HG03060 (cell line): ENCODE measurements around the gene TMX2.
A peak's percentile ranks its signal among the peaks of the same experiment; 100 is the strongest.
"Not testable (repeated sequence)": the region's sequence is repeated elsewhere in the genome, so short reads cannot be mapped to it uniquely, and the experiment has no call there.

Source experiments
- ATAC-seq: cut with Tn5 transposase; IDR thresholded peaks from one replicate; pipeline ENCODE4 v1.9.1; 2021; ENCODE audit warnings: low read depth, moderate number of reproducible peaks; ENCODE audit not compliant: unreplicated experiment

Gene TMX2

GRCh38 chr11:57711414-57712255 is 758 bp upstream of the TMX2 start, which contains the start of gene MED19:
Gene MED19 (minus strand): TSS chr11:57712215. CDS start chr11:57712179, 36 bp downstream.
- ATAC-seq, result peak; percentile 21

GRCh38 chr11:57713835-57714234 is 1.4 kb downstream of the TMX2 start:
- ATAC-seq, result no peak

- not testable (repeated sequence) for ATAC-seq
These were observed 4.3 kb downstream of the TMX2 start for GRCh38 chr11:57716726-57717125.

GRCh38 chr11:57727185-57727584 is 14.8 kb downstream of the TMX2 start:
- no peak for ATAC-seq

- ATAC-seq, result no peak
These were observed 16.4 kb downstream of the TMX2 start for GRCh38 chr11:57728829-57729228.

- no peak for ATAC-seq
These were observed 17.1 kb downstream of the TMX2 start for GRCh38 chr11:57729479-57729878.

GRCh38 chr11:57732661-57733060 is 20.3 kb downstream of the TMX2 start:
- ATAC-seq, result no peak

- no peak for ATAC-seq
These were observed 23.4 kb downstream of the TMX2 start for GRCh38 chr11:57735619-57736298.

GRCh38 chr11:57741132-57742086 is 29.0 kb downstream of the TMX2 start, which contains the start of gene SELENOH:
Gene SELENOH (plus strand): TSS chr11:57741491. CDS start chr11:57741596, 105 bp downstream.
- peak; percentile 90 for ATAC-seq

GRCh38 chr11:57742087-57742452 is 29.7 kb downstream of the TMX2 start:
- ATAC-seq, result no peak

- ATAC-seq, result no peak
These were observed 32.0 kb downstream of the TMX2 start for GRCh38 chr11:57744357-57744756.

GRCh38 chr11:57745206-57745605 is 32.8 kb downstream of the TMX2 start:
- ATAC-seq, result no peak

GRCh38 chr11:57746920-57747319 is 34.5 kb downstream of the TMX2 start:
- ATAC-seq, result no peak

- ATAC-seq, result no peak
These were observed 38.8 kb downstream of the TMX2 start for GRCh38 chr11:57751176-57751575.

- no peak for ATAC-seq
These were observed 39.4 kb downstream of the TMX2 start, which contains the start of gene BTBD18 for GRCh38 chr11:57751676-57752253. Gene BTBD18 (minus strand): TSS chr11:57751819. CDS start chr11:57751188, 631 bp downstream.

GRCh38 chr11:57752954-57753353 is 40.6 kb downstream of the TMX2 start:
- ATAC-seq, result no peak

GRCh38 chr11:57758174-57758573 is 45.8 kb downstream of the TMX2 start:
- ATAC-seq, result no peak

- peak; percentile 90 for ATAC-seq
These were observed 49.2 kb downstream of the TMX2 start, which contains the start of gene CTNND1 for GRCh38 chr11:57761301-57762234. Gene CTNND1 (plus strand): TSS chr11:57761802. CDS start chr11:57791479, 29,677 bp downstream.
